ENCODE data around the gene CD300LF.

CD300LF gene

GRCh38 chr17:74734256-74734655 is 21.5 kb upstream of the CD300LF start:
- H3K27me3 ChIP-seq (ENCODE audit: control insufficient read depth, insufficient read depth, low read length), result peaks cover 5% of the 10 kb centered on the region
- H2AFZ ChIP-seq, result no peak overlapping the region
- no peak for TF ChIP-seq CTCF (IDR thresholded peaks at IDR 0.05)
- H3K4me2 ChIP-seq (ENCODE audit: low read length), result no peak overlapping the region
- no peak overlapping the region for H3K9ac ChIP-seq
- no peaks in the 10 kb centered on the region for H3K9me3 ChIP-seq (ENCODE audit: control insufficient read depth, low read length)
- H3K36me3 ChIP-seq (ENCODE audit: control insufficient read depth, insufficient read depth, low read length), result no peaks in the 10 kb centered on the region
- H3K27ac ChIP-seq, result no peak overlapping the region
- H3K79me2 ChIP-seq, result no peaks in the 10 kb centered on the region
- no peaks in the 10 kb centered on the region for H3K4me1 ChIP-seq
- H3K4me3 ChIP-seq (ENCODE audit: low read depth, low read length), result no peak overlapping the region

- Histone ChIP-seq H3K27me3 (ENCODE audit: control insufficient read depth, insufficient read depth, low read length) (peaks cover 5% of the 10 kb centered on the region), H3K4me2 (ENCODE audit: low read length) (no peak overlapping the region), H3K9me3 (ENCODE audit: control insufficient read depth, low read length) (no peaks in the 10 kb centered on the region), H3K4me1 (no peaks in the 10 kb centered on the region), H2AFZ (no peak overlapping the region), H3K4me3 (ENCODE audit: low read depth, low read length) (no peak overlapping the region), H3K9ac (no peak overlapping the region), H3K79me2 (no peaks in the 10 kb centered on the region), H3K36me3 (ENCODE audit: control insufficient read depth, insufficient read depth, low read length) (no peaks in the 10 kb centered on the region), H3K27ac (no peak overlapping the region)
- TF ChIP-seq CTCF (IDR thresholded peaks at IDR 0.05), result no peak
These were observed 20.8 kb upstream of the CD300LF start for GRCh38 chr17:74733365-74734122.

GRCh38 chr17:74732042-74732867 is 19.5 kb upstream of the CD300LF start:
- no peaks in the 10 kb centered on the region for H3K36me3 ChIP-seq (ENCODE audit: control insufficient read depth, insufficient read depth, low read length)
- TF ChIP-seq CTCF (IDR thresholded peaks at IDR 0.05), result no peak
- H3K27ac ChIP-seq, result no peak overlapping the region
- peaks cover 2% of the 10 kb centered on the region for H3K27me3 ChIP-seq (ENCODE audit: control insufficient read depth, insufficient read depth, low read length)
- no peak overlapping the region for H3K4me2 ChIP-seq (ENCODE audit: low read length)
- H3K9ac ChIP-seq, result no peak overlapping the region
- H3K9me3 ChIP-seq (ENCODE audit: control insufficient read depth, low read length), result no peaks in the 10 kb centered on the region
- no peak overlapping the region for H2AFZ ChIP-seq
- H3K4me3 ChIP-seq (ENCODE audit: low read depth, low read length), result no peak overlapping the region
- no peaks in the 10 kb centered on the region for H3K79me2 ChIP-seq
- H3K4me1 ChIP-seq, result no peaks in the 10 kb centered on the region

- Histone ChIP-seq H3K36me3 (ENCODE audit: control insufficient read depth, insufficient read depth, low read length) (no peaks in the 10 kb centered on the region), H3K9ac (no peak overlapping the region), H3K4me3 (ENCODE audit: low read depth, low read length) (no peak overlapping the region), H3K27me3 (ENCODE audit: control insufficient read depth, insufficient read depth, low read length) (no peaks in the 10 kb centered on the region), H2AFZ (no peak overlapping the region), H3K27ac (no peak overlapping the region), H3K9me3 (ENCODE audit: control insufficient read depth, low read length) (no peaks in the 10 kb centered on the region), H3K79me2 (no peaks in the 10 kb centered on the region), H3K4me1 (no peaks in the 10 kb centered on the region), H3K4me2 (ENCODE audit: low read length) (no peak overlapping the region)
- no peak for TF ChIP-seq CTCF (IDR thresholded peaks at IDR 0.05)
These were observed 18.6 kb upstream of the CD300LF start for GRCh38 chr17:74731347-74731605.

All from parathyroid adenoma (tissue), 2 donors.